ENCODE measurements around the gene JARID2.
"Not testable (repeated sequence)": the region's sequence is repeated elsewhere in the genome, so short reads cannot be mapped to it uniquely, and the experiment has no call there.

JARID2 gene

GRCh38 chr6:15287670-15288375 is 42.0 kb downstream of the JARID2 start:
- H3K9me3 ChIP-seq (ENCODE audit: control insufficient read depth in 5 of 5, low read length in 5 of 5) = no peaks in the 10 kb centered on the region
- peaks cover 0 to 27% (median 20%) of the 10 kb centered on the region in 5 donors for H3K4me1 ChIP-seq (ENCODE audit: control insufficient read depth in 5 of 5, insufficient read depth in 5 of 5, low read length in 5 of 5)
- no peaks in the 10 kb centered on the region for H3K36me3 ChIP-seq (ENCODE audit: control insufficient read depth in 5 of 5, insufficient read depth in 5 of 5, low read length in 5 of 5)
- H3K27me3 ChIP-seq (ENCODE audit: control insufficient read depth in 5 of 5, insufficient read depth in 4 of 5, low read length in 5 of 5) = no peaks in the 10 kb centered on the region
- H3K4me3 ChIP-seq (ENCODE audit: low read depth in 1 of 5, low read length in 5 of 5) = no peak overlapping the region
- H3K9ac ChIP-seq (ENCODE audit: low read length in 5 of 5) = no peak overlapping the region
- H3K27ac ChIP-seq (ENCODE audit: low read depth, low read length) = no peak overlapping the region

- Histone ChIP-seq H3K36me3 (ENCODE audit: control insufficient read depth in 5 of 5, insufficient read depth in 5 of 5, low read length in 5 of 5) (no peaks in the 10 kb centered on the region), H3K4me1 (ENCODE audit: control insufficient read depth in 5 of 5, insufficient read depth in 5 of 5, low read length in 5 of 5) (peaks cover 0 to 27% (median 20%) of the 10 kb centered on the region in 5 donors), H3K27ac (ENCODE audit: low read depth, low read length) (no peak overlapping the region), H3K9me3 (ENCODE audit: control insufficient read depth in 5 of 5, low read length in 5 of 5) (no peaks in the 10 kb centered on the region), H3K9ac (ENCODE audit: low read length in 5 of 5) (no peak overlapping the region), H3K27me3 (ENCODE audit: control insufficient read depth in 5 of 5, insufficient read depth in 4 of 5, low read length in 5 of 5) (no peaks in the 10 kb centered on the region), H3K4me3 (ENCODE audit: low read depth in 1 of 5, low read length in 5 of 5) (no peak overlapping the region)
Observed at GRCh38 chr6:15288856-15289255, 43.0 kb downstream of the JARID2 start.

- not testable (repeated sequence) for H3K27ac ChIP-seq (ENCODE audit: low read depth, low read length)
Observed at GRCh38 chr6:15289456-15289855, 43.6 kb downstream of the JARID2 start.

GRCh38 chr6:15290067-15290680 is 44.3 kb downstream of the JARID2 start:
- no peaks in the 10 kb centered on the region for H3K27me3 ChIP-seq (ENCODE audit: control insufficient read depth in 5 of 5, insufficient read depth in 4 of 5, low read length in 5 of 5)
- H3K27ac ChIP-seq (ENCODE audit: low read depth, low read length) = no peak overlapping the region
- H3K4me3 ChIP-seq (ENCODE audit: low read depth in 1 of 5, low read length in 5 of 5) = no peak overlapping the region
- H3K9me3 ChIP-seq (ENCODE audit: control insufficient read depth in 5 of 5, low read length in 5 of 5) = no peaks in the 10 kb centered on the region
- H3K4me1 ChIP-seq (ENCODE audit: control insufficient read depth in 5 of 5, insufficient read depth in 5 of 5, low read length in 5 of 5) = peaks cover 0 to 22% (median 18%) of the 10 kb centered on the region in 5 donors
- no peaks in the 10 kb centered on the region for H3K36me3 ChIP-seq (ENCODE audit: control insufficient read depth in 5 of 5, insufficient read depth in 5 of 5, low read length in 5 of 5)
- no peak overlapping the region for H3K9ac ChIP-seq (ENCODE audit: low read length in 5 of 5)

More at GRCh38 chr6:15289456-15289855, 43.6 kb downstream of the JARID2 start:
- not testable (repeated sequence) for H3K36me3 ChIP-seq (ENCODE audit: control insufficient read depth in 5 of 5, insufficient read depth in 5 of 5, low read length in 5 of 5); H3K4me3 ChIP-seq (ENCODE audit: low read depth in 1 of 5, low read length in 5 of 5); H3K27me3 ChIP-seq (ENCODE audit: control insufficient read depth in 5 of 5, insufficient read depth in 4 of 5, low read length in 5 of 5); H3K9me3 ChIP-seq (ENCODE audit: control insufficient read depth in 5 of 5, low read length in 5 of 5); H3K9ac ChIP-seq (ENCODE audit: low read length in 5 of 5)
- peaks cover 0 to 27% (median 22%) of the 10 kb centered on the region in 5 donors for H3K4me1 ChIP-seq (ENCODE audit: control insufficient read depth in 5 of 5, insufficient read depth in 5 of 5, low read length in 5 of 5)

GRCh38 chr6:15290962-15291704 is 45.3 kb downstream of the JARID2 start:
- H3K4me1 ChIP-seq (ENCODE audit: control insufficient read depth in 5 of 5, insufficient read depth in 5 of 5, low read length in 5 of 5) = peaks cover 0 to 18% (median 15%) of the 10 kb centered on the region in 5 donors

GRCh38 chr6:15292721-15293302 is 46.9 kb downstream of the JARID2 start:
- Histone ChIP-seq H3K36me3 (ENCODE audit: control insufficient read depth in 5 of 5, insufficient read depth in 5 of 5, low read length in 5 of 5) (no peaks in the 10 kb centered on the region), H3K27me3 (ENCODE audit: control insufficient read depth in 5 of 5, insufficient read depth in 4 of 5, low read length in 5 of 5) (no peaks in the 10 kb centered on the region), H3K4me3 (ENCODE audit: low read depth in 1 of 5, low read length in 5 of 5) (no peak overlapping the region), H3K9me3 (ENCODE audit: control insufficient read depth in 5 of 5, low read length in 5 of 5) (no peaks in the 10 kb centered on the region), H3K9ac (ENCODE audit: low read length in 5 of 5) (no peak overlapping the region), H3K4me1 (ENCODE audit: control insufficient read depth in 5 of 5, insufficient read depth in 5 of 5, low read length in 5 of 5) (peaks cover 0 to 29% (median 16%) of the 10 kb centered on the region in 5 donors), H3K27ac (ENCODE audit: low read depth, low read length) (no peak overlapping the region)

More at GRCh38 chr6:15290962-15291704, 45.3 kb downstream of the JARID2 start:
- no peaks in the 10 kb centered on the region for H3K9me3 ChIP-seq (ENCODE audit: control insufficient read depth in 5 of 5, low read length in 5 of 5)
- H3K9ac ChIP-seq (ENCODE audit: low read length in 5 of 5) = no peak overlapping the region
- H3K4me3 ChIP-seq (ENCODE audit: low read depth in 1 of 5, low read length in 5 of 5) = no peak overlapping the region
- H3K27ac ChIP-seq (ENCODE audit: low read depth, low read length) = no peak overlapping the region
- no peaks in the 10 kb centered on the region for H3K27me3 ChIP-seq (ENCODE audit: control insufficient read depth in 5 of 5, insufficient read depth in 4 of 5, low read length in 5 of 5)
- H3K36me3 ChIP-seq (ENCODE audit: control insufficient read depth in 5 of 5, insufficient read depth in 5 of 5, low read length in 5 of 5) = no peaks in the 10 kb centered on the region

- H3K4me1 ChIP-seq (ENCODE audit: control insufficient read depth in 5 of 5, insufficient read depth in 5 of 5, low read length in 5 of 5) = peaks cover 0 to 36% (median 24%) of the 10 kb centered on the region in 5 donors
- no peak overlapping the region for H3K27ac ChIP-seq (ENCODE audit: low read depth, low read length)
- H3K9ac ChIP-seq (ENCODE audit: low read length in 5 of 5) = no peak overlapping the region
- no peaks in the 10 kb centered on the region for H3K36me3 ChIP-seq (ENCODE audit: control insufficient read depth in 5 of 5, insufficient read depth in 5 of 5, low read length in 5 of 5)
- H3K9me3 ChIP-seq (ENCODE audit: control insufficient read depth in 5 of 5, low read length in 5 of 5) = no peaks in the 10 kb centered on the region
- no peak overlapping the region for H3K4me3 ChIP-seq (ENCODE audit: low read depth in 1 of 5, low read length in 5 of 5)
- no peaks in the 10 kb centered on the region for H3K27me3 ChIP-seq (ENCODE audit: control insufficient read depth in 5 of 5, insufficient read depth in 4 of 5, low read length in 5 of 5)
Observed at GRCh38 chr6:15293674-15294073, 47.8 kb downstream of the JARID2 start.

- no peak overlapping the region for H3K4me3 ChIP-seq (ENCODE audit: low read depth in 1 of 5, low read length in 5 of 5)
Observed at GRCh38 chr6:15294504-15294903, 48.6 kb downstream of the JARID2 start.

GRCh38 chr6:15296249-15296648 is 50.4 kb downstream of the JARID2 start:
- no peak overlapping the region for H3K27ac ChIP-seq (ENCODE audit: low read depth, low read length)

More at GRCh38 chr6:15294504-15294903, 48.6 kb downstream of the JARID2 start:
- Histone ChIP-seq H3K36me3 (ENCODE audit: control insufficient read depth in 5 of 5, insufficient read depth in 5 of 5, low read length in 5 of 5) (no peaks in the 10 kb centered on the region), H3K9me3 (ENCODE audit: control insufficient read depth in 5 of 5, low read length in 5 of 5) (no peaks in the 10 kb centered on the region), H3K9ac (ENCODE audit: low read length in 5 of 5) (no peak overlapping the region), H3K27ac (ENCODE audit: low read depth, low read length) (no peak overlapping the region), H3K4me1 (ENCODE audit: control insufficient read depth in 5 of 5, insufficient read depth in 5 of 5, low read length in 5 of 5) (peaks cover 0 to 31% (median 25%) of the 10 kb centered on the region in 5 donors), H3K27me3 (ENCODE audit: control insufficient read depth in 5 of 5, insufficient read depth in 4 of 5, low read length in 5 of 5) (no peaks in the 10 kb centered on the region)

More at GRCh38 chr6:15296249-15296648, 50.4 kb downstream of the JARID2 start:
- H3K9me3 ChIP-seq (ENCODE audit: control insufficient read depth in 5 of 5, low read length in 5 of 5) = no peaks in the 10 kb centered on the region
- peaks cover 2 to 32% (median 28%) of the 10 kb centered on the region in 5 donors for H3K4me1 ChIP-seq (ENCODE audit: control insufficient read depth in 5 of 5, insufficient read depth in 5 of 5, low read length in 5 of 5)
- no peak overlapping the region for H3K4me3 ChIP-seq (ENCODE audit: low read depth in 1 of 5, low read length in 5 of 5)
- no peak overlapping the region for H3K9ac ChIP-seq (ENCODE audit: low read length in 5 of 5)
- no peaks in the 10 kb centered on the region for H3K27me3 ChIP-seq (ENCODE audit: control insufficient read depth in 5 of 5, insufficient read depth in 4 of 5, low read length in 5 of 5)
- no peaks in the 10 kb centered on the region for H3K36me3 ChIP-seq (ENCODE audit: control insufficient read depth in 5 of 5, insufficient read depth in 5 of 5, low read length in 5 of 5)
